Spleen (tissue), 11 donors: Measurements from ENCODE around the gene DAZAP1. TPM values are rescaled to one million over a fixed set of nuclear protein-coding genes. Genes with fewer than 3 reads are reported as not detected.

Experiments
- DNase-seq: peaks from one replicate; pipeline ENCODE4 v3.0.0-alpha.2; 2020
- H3K27ac ChIP-seq, 8 donors: fragments of 200-600 bp; sonication (generic) in 7 of 8; 1 replicate in 4 of 8; 2 replicates in 4 of 8; pipeline versions ENCODE4 v1.5.0 to v1.8.0; 2016 to 2021; ENCODE audit warnings: inconsistent platforms in 4 of 8, mild to moderate bottlenecking in 4 of 8, moderate library complexity in 1 of 8
- H3K27me3 ChIP-seq, 7 donors: fragments of 200-600 bp; sonication (generic) in 6 of 7; replicated peaks in 1 of 7; 1 replicate in 4 of 7; 2 replicates in 3 of 7; pipeline versions ENCODE4 v1.5.0 to v1.8.0; 2016 to 2021; ENCODE audit warnings: inconsistent platforms in 3 of 7, mild to moderate bottlenecking in 1 of 7
- H3K36me3 ChIP-seq, 6 donors: fragments of 200-600 bp; sonication (generic) in 5 of 6; 1 replicate in 4 of 6; 2 replicates in 2 of 6; pipeline versions ENCODE4 v1.5.0 to v1.8.0; 2016 to 2021; ENCODE audit warnings: inconsistent platforms in 2 of 6
- H3K4me1 ChIP-seq, 6 donors: fragments of 200-600 bp; sonication (generic) in 5 of 6; 1 replicate in 3 of 6; 2 replicates in 3 of 6; pipeline versions ENCODE4 v1.5.0 to v1.8.0; 2016 to 2021; ENCODE audit warnings: inconsistent platforms in 3 of 6
- H3K4me3 ChIP-seq, 8 donors: fragments of 200-600 bp; sonication (generic) in 7 of 8; 1 replicate in 4 of 8; 2 replicates in 4 of 8; pipeline versions ENCODE4 v1.5.0 to v1.8.0; 2016 to 2021; ENCODE audit warnings: inconsistent platforms in 4 of 8, mild to moderate bottlenecking in 4 of 8, moderate library complexity in 2 of 8
- H3K9me3 ChIP-seq, 8 donors: fragments of 200-600 bp; sonication (generic) in 7 of 8; 1 replicate in 4 of 8; 2 replicates in 4 of 8; pipeline versions ENCODE4 v1.5.0 to v1.8.0; 2016 to 2021; ENCODE audit warnings: inconsistent platforms in 4 of 8
- CTCF ChIP-seq, 11 experiments: fragments of 200-600 bp in 7 of 11; fragments of 450-650 bp in 4 of 11; sonication (generic) in 4 of 11; IDR thresholded peaks in 8 of 11; conservative IDR thresholded peaks in 3 of 11; 1 replicate in 7 of 11; 2 replicates in 4 of 11; pipeline versions ENCODE4 v1.4.0 to v1.8.0; 2016 to 2021; ENCODE audit warnings: antibody characterized with exemption in 11 of 11, inconsistent platforms in 4 of 11, mild to moderate bottlenecking in 1 of 11
- POLR2A ChIP-seq, 3 donors: fragments of 450-650 bp; IDR thresholded peaks; one replicate each; pipeline ENCODE4 v1.5.1; 2017; ENCODE audit warnings: antibody characterized with exemption in 3 of 3, mild to moderate bottlenecking in 1 of 3
- POLR2AphosphoS5 ChIP-seq, 3 donors: sonication (generic); formaldehyde crosslinking; IDR thresholded peaks; one replicate each; pipeline ENCODE4 v1.5.1; 2017; ENCODE audit warnings: antibody characterized with exemption in 3 of 3
- WGBS, 5 donors: extraction: QIAGEN DNeasy Blood & Tissue Kit in 3 of 5; methylation state at CpG; one replicate each; pipeline versions ENCODE4 v1.1.5 to v1.1.7; 2013 to 2018; 5-methylcytosine and 5-hydroxymethylcytosine counted together
- intact Hi-C: fragments of 100-400 bp; cut with DNase I; formaldehyde crosslinking; loops from one replicate; pipeline ENCODE4 v1.15.0; 2023; ENCODE audit warnings: low total_unique reads
- polyA plus RNA-seq, 3 donors: library from polyadenylated mRNA; stranded (reverse); fragments of 200-250 nt; gene quantifications; one replicate each; pipeline ENCODE4 v1.2.1, GENCODE V29; 2013
- total RNA-seq, 7 donors: library from RNA; depleted of rRNA in 3 of 7; stranded (reverse); fragments of >200 nt in 3 of 7; fragmentation: NEBNext Ultra II Directional in 4 of 7; extraction: Animal tissue kit (Norgen Biotek cat#: 25700) in 4 of 7; gene quantifications; one replicate each; pipeline versions ENCODE4 v1.1.0 to v1.2.1, GENCODE V29; 2016 to 2021
- donor health status: healthy with polysubstance abuse.
- donor health status: DM: no; HTN: no; CAD: no; lungs with moderate emphysema.
- donor health status: DM: no; HTN: no; CAD: no.
- donor health status: Bipolar disorder and iron deficiency.
- donor health status: healthy.
- donor health status: DM: no; HTN: no; CAD: no.
- donor health status: DM: yes; HTN: yes; CAD: no.

DAZAP1 gene
- total and polyA plus RNA-seq, 10 donors = 43.8 to 137 (median 99.6) TPM

DNA sequence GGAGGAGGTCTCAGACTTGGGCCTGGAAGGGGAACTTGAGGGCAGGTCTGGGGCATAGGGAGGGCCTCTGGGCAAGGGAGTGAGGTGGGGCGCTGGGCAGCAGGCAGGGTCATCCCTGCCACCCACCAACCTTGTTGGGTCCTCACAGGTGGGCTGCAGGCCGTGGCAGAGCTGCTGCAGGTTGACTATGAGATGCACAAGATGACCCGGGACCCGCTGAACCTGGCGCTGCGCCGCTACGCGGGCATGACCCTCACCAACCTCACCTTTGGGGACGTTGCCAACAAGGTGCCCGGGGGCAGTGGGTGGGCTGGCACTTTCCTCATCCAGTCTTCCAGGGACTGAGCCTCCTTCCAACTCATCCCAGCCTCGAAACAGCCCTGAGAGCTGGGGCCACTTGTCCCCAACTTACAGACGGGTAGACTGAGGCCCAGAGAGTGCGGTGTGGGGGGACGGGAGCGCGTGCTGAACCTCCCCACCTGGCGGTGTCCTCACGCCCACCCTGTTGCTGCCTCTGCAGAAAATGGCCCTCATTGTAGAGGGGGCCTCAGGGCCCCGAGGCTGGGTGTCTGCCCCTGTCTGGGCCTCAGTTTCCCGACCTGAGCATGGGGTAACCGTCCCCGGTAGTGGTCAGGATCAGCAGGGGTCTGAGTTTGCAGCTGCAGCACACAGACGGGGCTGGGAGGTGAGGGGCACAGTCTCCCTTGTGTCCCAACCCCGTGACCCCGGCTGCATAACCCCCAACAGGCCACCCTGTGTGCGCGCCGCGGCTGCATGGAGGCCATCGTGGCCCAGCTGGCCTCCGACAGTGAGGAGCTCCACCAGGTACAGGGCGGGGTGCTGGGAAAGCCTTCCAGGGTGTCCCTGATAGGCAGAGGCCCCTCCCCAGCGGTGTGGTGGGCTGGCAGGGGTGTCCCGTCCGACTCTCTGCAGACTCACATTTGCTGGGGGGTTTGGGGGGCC, 52.9 kb downstream of the DAZAP1 start:
- 88 to 94% (median 93%) methylated on average over 15 to 36 of the region's 36 CpGs for WGBS, 5 donors
- no peak overlapping the region for H3K27ac ChIP-seq
- no peak for DNase-seq
- H3K36me3 ChIP-seq = peaks cover 0 to 24% (median 4%) of the 10 kb centered on the region in 6 donors
- peaks cover 4 to 56% (median 35%) of the 10 kb centered on the region in 7 donors for H3K27me3 ChIP-seq
- H3K9me3 ChIP-seq = no peaks in the 10 kb centered on the region
- intact Hi-C loops = no loop called here
- no peak overlapping the region for H3K4me3 ChIP-seq
- TF ChIP-seq POLR2A (IDR thresholded peaks at IDR 0.05) (no peak), POLR2AphosphoS5 (IDR thresholded peaks at IDR 0.05) (no peak)
- peaks cover 2 to 27% (median 19%) of the 10 kb centered on the region in 6 donors for H3K4me1 ChIP-seq

DNA sequence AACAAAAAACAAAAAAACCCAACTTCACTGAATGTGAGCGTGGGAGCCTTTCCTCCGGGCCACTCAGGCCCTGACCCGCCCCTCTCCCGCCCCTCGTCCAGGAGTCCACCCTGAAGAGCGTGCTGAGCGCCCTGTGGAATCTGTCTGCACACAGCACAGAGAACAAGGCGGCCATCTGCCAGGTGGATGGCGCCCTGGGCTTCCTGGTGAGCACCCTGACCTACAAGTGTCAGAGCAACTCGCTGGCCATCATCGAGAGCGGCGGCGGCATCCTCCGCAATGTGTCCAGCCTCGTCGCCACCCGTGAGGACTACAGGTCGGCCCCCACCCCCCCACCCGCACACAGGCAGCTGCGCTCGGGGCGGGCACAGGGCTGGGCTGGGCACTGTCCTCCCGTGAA, 54.5 kb downstream of the DAZAP1 start:
- intact Hi-C loops = no loop called here
- 89 to 95% (median 93%) methylated on average over 11 to 24 of the region's 24 CpGs for WGBS, 5 donors
- Histone ChIP-seq H3K36me3 (peaks cover 0 to 34% (median 4%) of the 10 kb centered on the region in 6 donors), H3K4me1 (peaks cover 10 to 27% (median 22%) of the 10 kb centered on the region in 6 donors), H3K27ac (no peak overlapping the region), H3K27me3 (peaks cover 0 to 56% (median 35%) of the 10 kb centered on the region in 7 donors), H3K9me3 (no peaks in the 10 kb centered on the region), H3K4me3 (no peak overlapping the region)
- TF ChIP-seq POLR2AphosphoS5 (IDR thresholded peaks at IDR 0.05) (no peak), POLR2A (IDR thresholded peaks at IDR 0.05) (no peak), CTCF (IDR thresholded peaks at IDR 0.05 in 8 of 11, conservative IDR thresholded peaks at IDR 0.05 in 3 of 11) (no peak)
- DNase-seq = no peak

DNA sequence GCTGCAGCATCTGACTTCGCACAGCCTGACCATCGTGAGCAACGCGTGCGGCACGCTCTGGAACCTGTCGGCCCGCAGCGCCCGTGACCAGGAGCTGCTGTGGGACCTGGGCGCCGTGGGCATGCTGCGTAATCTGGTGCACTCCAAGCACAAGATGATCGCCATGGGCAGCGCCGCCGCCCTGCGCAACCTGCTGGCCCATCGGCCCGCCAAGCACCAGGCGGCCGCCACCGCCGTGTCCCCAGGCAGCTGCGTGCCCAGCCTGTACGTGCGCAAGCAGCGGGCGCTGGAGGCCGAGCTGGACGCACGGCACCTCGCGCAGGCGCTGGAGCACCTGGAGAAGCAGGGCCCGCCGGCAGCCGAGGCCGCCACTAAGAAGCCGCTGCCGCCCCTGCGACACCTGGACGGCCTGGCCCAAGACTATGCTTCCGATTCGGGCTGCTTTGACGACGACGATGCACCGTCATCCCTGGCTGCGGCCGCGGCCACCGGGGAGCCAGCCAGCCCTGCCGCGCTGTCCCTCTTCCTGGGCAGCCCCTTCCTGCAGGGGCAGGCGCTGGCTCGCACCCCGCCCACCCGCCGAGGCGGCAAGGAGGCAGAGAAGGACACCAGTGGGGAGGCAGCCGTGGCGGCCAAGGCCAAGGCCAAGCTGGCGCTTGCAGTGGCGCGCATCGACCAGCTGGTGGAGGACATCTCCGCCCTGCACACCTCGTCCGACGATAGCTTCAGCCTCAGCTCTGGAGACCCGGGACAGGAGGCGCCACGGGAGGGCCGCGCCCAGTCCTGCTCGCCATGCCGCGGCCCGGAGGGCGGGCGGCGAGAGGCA, 58.0 kb downstream of the DAZAP1 start:
- WGBS, 5 donors = 18 to 57% (median 35%) methylated on average over 23 to 83 of the region's 83 CpGs
- peak; percentile 82 for DNase-seq
- Histone ChIP-seq H3K4me1 (peaks cover 36 to 54% (median 50%) of the 10 kb centered on the region in 6 donors), H3K27ac (no peak overlapping the region), H3K4me3 (peak overlapping the region in 4 of 8 donors; percentile 5 to 46 (median 32)), H3K27me3 (peaks cover 12 to 62% (median 57%) of the 10 kb centered on the region in 7 donors), H3K9me3 (no peaks in the 10 kb centered on the region), H3K36me3 (peaks cover 0 to 28% (median 4%) of the 10 kb centered on the region in 6 donors)
- TF ChIP-seq CTCF (IDR thresholded peaks at IDR 0.05 in 8 of 11, conservative IDR thresholded peaks at IDR 0.05 in 3 of 11) (peak in 8 of 11 experiments; percentile 24 to 65 (median 50)), POLR2AphosphoS5 (IDR thresholded peaks at IDR 0.05) (peak in 2 of 3 donors; percentile 49 to 67), POLR2A (IDR thresholded peaks at IDR 0.05) (no peak)
- intact Hi-C loops = no loop called here

DNA sequence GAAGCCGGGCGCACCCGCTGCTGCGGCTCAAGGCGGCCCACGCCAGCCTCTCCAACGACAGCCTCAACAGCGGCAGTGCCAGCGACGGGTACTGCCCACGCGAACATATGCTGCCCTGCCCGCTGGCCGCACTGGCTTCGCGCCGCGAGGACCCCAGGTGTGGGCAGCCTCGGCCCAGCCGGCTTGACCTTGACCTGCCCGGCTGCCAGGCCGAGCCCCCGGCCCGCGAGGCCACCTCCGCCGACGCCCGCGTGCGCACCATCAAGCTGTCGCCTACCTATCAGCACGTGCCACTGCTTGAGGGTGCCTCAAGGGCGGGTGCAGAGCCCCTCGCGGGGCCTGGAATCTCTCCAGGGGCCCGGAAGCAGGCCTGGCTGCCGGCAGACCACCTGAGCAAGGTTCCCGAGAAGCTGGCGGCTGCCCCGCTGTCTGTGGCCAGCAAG, 58.7 kb downstream of the DAZAP1 start:
- peak overlapping the region in 4 of 8 donors; percentile 5 to 46 (median 32) for H3K4me3 ChIP-seq
- no peaks in the 10 kb centered on the region for H3K9me3 ChIP-seq
- no peak overlapping the region for H3K27ac ChIP-seq
- H3K27me3 ChIP-seq = peaks cover 16 to 68% (median 64%) of the 10 kb centered on the region in 7 donors
- peaks cover 42 to 61% (median 57%) of the 10 kb centered on the region in 6 donors for H3K4me1 ChIP-seq
- peak; percentile 65 for DNase-seq
- intact Hi-C loops = no loop called here
- peaks cover 0 to 22% (median under 1%) of the 10 kb centered on the region in 6 donors for H3K36me3 ChIP-seq
- 30 to 55% (median 46%) methylated on average over 12 to 41 of the region's 41 CpGs for WGBS, 5 donors
- no peak for TF ChIP-seq CTCF (IDR thresholded peaks at IDR 0.05 in 8 of 11, conservative IDR thresholded peaks at IDR 0.05 in 3 of 11)
